Measurements from ENCODE around the gene RBM26. TPM values are rescaled to one million over a fixed set of nuclear protein-coding genes. Genes with fewer than 3 reads are reported as not detected.
"Not testable (repeated sequence)": the region's sequence is repeated elsewhere in the genome, so short reads cannot be mapped to it uniquely, and the experiment has no call there.

RBM26 gene
- total and polyA plus RNA-seq, 8 donors = 6.1 to 76.9 (median 28.1) TPM

DNA sequence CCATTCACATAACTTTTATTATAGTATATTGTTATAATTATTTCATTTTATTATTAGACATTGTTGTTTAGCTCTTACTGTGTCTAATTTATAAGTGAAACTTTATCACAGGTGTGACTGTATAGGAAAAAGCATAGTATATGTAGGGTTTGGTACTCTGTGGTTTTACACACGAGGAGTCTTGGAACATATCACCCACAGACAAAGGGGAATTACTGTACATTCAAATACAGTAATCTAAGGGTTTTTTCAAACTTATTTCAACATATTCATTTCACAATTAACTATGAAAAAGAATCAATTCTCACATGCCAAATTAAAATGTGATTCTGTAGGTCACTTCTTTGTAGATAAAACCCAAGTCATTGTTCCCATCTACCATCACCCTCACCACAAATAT is 46.0 kb downstream of the RBM26 start:
- no peaks in the 10 kb centered on the region for H3K27me3 ChIP-seq
- DNase-seq = no peak
- H3K27ac ChIP-seq = no peak overlapping the region
- no peak overlapping the region for H3K4me3 ChIP-seq
- WGBS, 5 donors = 71 to 88% (median 81%) methylated on average over 1 of the region's 1 CpG
- intact Hi-C loops (cut with DNase I; ENCODE audit: low total_unique reads) = no loop called here
- no peaks in the 10 kb centered on the region for H3K4me1 ChIP-seq
- no peaks in the 10 kb centered on the region for H3K9me3 ChIP-seq
- H3K36me3 ChIP-seq = peaks cover 17 to 96% (median 92%) of the 10 kb centered on the region in 4 donors
- TF ChIP-seq POLR2AphosphoS5 (IDR thresholded peaks at IDR 0.05) (no peak), EP300 (IDR thresholded peaks at IDR 0.05) (no peak), POLR2A (IDR thresholded peaks at IDR 0.05) (no peak)
- TF ChIP-seq, protein P1, sequence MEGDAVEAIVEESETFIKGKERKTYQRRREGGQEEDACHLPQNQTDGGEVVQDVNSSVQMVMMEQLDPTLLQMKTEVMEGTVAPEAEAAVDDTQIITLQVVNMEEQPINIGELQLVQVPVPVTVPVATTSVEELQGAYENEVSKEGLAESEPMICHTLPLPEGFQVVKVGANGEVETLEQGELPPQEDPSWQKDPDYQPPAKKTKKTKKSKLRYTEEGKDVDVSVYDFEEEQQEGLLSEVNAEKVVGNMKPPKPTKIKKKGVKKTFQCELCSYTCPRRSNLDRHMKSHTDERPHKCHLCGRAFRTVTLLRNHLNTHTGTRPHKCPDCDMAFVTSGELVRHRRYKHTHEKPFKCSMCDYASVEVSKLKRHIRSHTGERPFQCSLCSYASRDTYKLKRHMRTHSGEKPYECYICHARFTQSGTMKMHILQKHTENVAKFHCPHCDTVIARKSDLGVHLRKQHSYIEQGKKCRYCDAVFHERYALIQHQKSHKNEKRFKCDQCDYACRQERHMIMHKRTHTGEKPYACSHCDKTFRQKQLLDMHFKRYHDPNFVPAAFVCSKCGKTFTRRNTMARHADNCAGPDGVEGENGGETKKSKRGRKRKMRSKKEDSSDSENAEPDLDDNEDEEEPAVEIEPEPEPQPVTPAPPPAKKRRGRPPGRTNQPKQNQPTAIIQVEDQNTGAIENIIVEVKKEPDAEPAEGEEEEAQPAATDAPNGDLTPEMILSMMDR (IDR thresholded peaks at IDR 0.05) = no peak

- no peak for DNase-seq
- Histone ChIP-seq H3K9me3 (no peaks in the 10 kb centered on the region), H3K27me3 (no peaks in the 10 kb centered on the region), H3K4me1 (no peaks in the 10 kb centered on the region), H3K4me3 (no peak overlapping the region), H3K36me3 (peaks cover 17 to 96% (median 92%) of the 10 kb centered on the region in 4 donors), H3K27ac (no peak overlapping the region)
- TF ChIP-seq EP300 (IDR thresholded peaks at IDR 0.05) (no peak), POLR2AphosphoS5 (IDR thresholded peaks at IDR 0.05) (no peak)
- intact Hi-C loops (cut with DNase I; ENCODE audit: low total_unique reads) = no loop called here
Observed at GRCh38 chr13:79359064-79359463, 47.0 kb downstream of the RBM26 start.

GRCh38 chr13:79354285-79354684 is 51.8 kb downstream of the RBM26 start:
- WGBS, 5 donors = 93 to 100% (median 99%) methylated on average over 3 of the region's 3 CpGs
- TF ChIP-seq POLR2A (IDR thresholded peaks at IDR 0.05) (no peak), EP300 (IDR thresholded peaks at IDR 0.05) (no peak), POLR2AphosphoS5 (IDR thresholded peaks at IDR 0.05) (no peak)
- TF ChIP-seq, protein P1 (IDR thresholded peaks at IDR 0.05) = no peak
- no peaks in the 10 kb centered on the region for H3K27me3 ChIP-seq
- DNase-seq = no peak
- peaks cover 14 to 89% (median 80%) of the 10 kb centered on the region in 4 donors for H3K36me3 ChIP-seq
- H3K4me1 ChIP-seq = peaks cover 0 to 7% (median 0%) of the 10 kb centered on the region in 4 donors
- H3K9me3 ChIP-seq = no peaks in the 10 kb centered on the region
- no peak overlapping the region for H3K27ac ChIP-seq
- no peak overlapping the region for H3K4me3 ChIP-seq
- intact Hi-C loops (cut with DNase I; ENCODE audit: low total_unique reads) = no loop called here

DNA sequence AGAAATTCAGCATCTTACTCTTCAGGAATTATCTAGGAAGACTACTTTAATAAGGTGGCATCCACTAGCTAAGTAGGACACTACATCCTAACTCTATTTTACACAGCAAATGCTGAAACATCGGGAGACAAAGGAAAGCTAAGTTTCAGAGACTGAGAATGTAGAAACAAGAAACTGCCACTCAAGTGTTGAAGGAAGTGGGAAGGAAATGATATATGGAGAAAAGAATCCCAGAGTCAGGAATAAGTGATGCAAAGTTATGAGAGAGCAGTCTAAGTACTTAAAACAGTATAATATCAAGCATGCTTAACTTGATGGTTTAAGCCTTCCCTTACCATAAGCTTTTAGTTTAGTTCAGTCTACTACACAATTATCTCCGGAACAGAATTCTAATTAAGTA is 52.4 kb downstream of the RBM26 start:
- Histone ChIP-seq H3K36me3 (peaks cover 9 to 85% (median 74%) of the 10 kb centered on the region in 4 donors), H3K4me1 (peaks cover 0 to 7% (median 0%) of the 10 kb centered on the region in 4 donors), H3K9me3 (no peaks in the 10 kb centered on the region), H3K4me3 (no peak overlapping the region), H3K27me3 (no peaks in the 10 kb centered on the region), H3K27ac (no peak overlapping the region)
- 47 to 74% (median 63%) methylated on average over 2 of the region's 2 CpGs for WGBS, 5 donors
- no peak for DNase-seq
- intact Hi-C loops (cut with DNase I; ENCODE audit: low total_unique reads) = no loop called here
- TF ChIP-seq EP300 (IDR thresholded peaks at IDR 0.05) (no peak), POLR2A (IDR thresholded peaks at IDR 0.05) (no peak), POLR2AphosphoS5 (IDR thresholded peaks at IDR 0.05) (no peak)
- TF ChIP-seq, protein P1 (IDR thresholded peaks at IDR 0.05) = no peak

DNA sequence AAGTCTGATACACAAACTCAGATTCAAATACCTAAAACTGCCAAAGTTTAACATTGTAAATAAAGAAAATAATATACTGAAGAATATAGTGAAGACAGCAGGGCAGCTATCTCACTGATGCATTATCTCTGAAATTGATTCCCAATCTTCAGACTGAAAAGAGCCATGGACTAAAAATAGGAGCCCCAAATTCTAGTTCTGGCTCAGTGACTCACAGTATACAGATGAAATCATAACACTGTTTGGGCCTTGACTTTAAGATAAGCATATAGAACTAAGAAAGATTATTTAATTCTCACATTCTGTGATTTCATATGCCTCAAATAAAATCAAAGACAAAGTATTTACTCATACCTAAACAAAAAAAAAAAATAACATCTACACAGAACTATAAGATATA is 53.9 kb downstream of the RBM26 start:
- Histone ChIP-seq H3K4me3 (no peak overlapping the region), H3K27me3 (no peaks in the 10 kb centered on the region), H3K9me3 (no peaks in the 10 kb centered on the region), H3K36me3 (peaks cover 9 to 70% (median 58%) of the 10 kb centered on the region in 4 donors), H3K27ac (no peak overlapping the region), H3K4me1 (peaks cover 0 to 7% (median 0%) of the 10 kb centered on the region in 4 donors)
- DNase-seq = no peak
- intact Hi-C loops (cut with DNase I; ENCODE audit: low total_unique reads) = no loop called here
- TF ChIP-seq POLR2AphosphoS5 (IDR thresholded peaks at IDR 0.05) (no peak), EP300 (IDR thresholded peaks at IDR 0.05) (no peak), POLR2A (IDR thresholded peaks at IDR 0.05) (no peak)
- TF ChIP-seq, protein P1 (IDR thresholded peaks at IDR 0.05) = no peak

DNA sequence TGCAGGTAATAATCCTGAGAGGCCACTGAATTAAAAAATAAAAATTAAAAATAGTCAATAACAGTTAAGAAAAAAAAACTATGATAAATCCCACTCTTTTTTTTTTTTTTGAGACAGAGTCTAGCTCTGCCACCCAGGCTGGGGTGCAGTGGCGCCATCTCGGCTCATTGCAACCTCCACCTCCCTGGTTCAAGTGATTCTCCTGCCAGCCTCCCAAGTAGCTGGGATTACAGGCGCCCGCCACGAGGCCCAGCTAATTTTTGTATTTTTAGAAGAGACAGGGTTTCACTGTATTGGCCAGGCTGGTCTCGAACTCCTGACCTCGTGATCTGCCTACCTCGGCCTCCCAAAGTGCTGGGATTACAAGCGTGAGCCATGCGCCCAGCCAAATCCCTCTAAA is 56.4 kb downstream of the RBM26 start:
- intact Hi-C loops (cut with DNase I; ENCODE audit: low total_unique reads); H3K4me3 ChIP-seq; H3K4me1 ChIP-seq; DNase-seq; H3K27me3 ChIP-seq; H3K27ac ChIP-seq; H3K9me3 ChIP-seq: not testable (repeated sequence)
- peaks cover 0 to 58% (median 52%) of the 10 kb centered on the region in 4 donors for H3K36me3 ChIP-seq
- 93 to 99% (median 96%) methylated on average over 10 of the region's 10 CpGs for WGBS, 5 donors
